Measurements from ENCODE around the gene EXOC3. TPM values are rescaled to one million over a fixed set of nuclear protein-coding genes. Genes with fewer than 3 reads are reported as not detected.

Gene EXOC3
- total and polyA plus RNA-seq, 10 of the 15 experiments (the other 5 are each of a cell fraction or from before 2014, with no cell fraction given), result 1.6 to 53.0 (median 27.9) TPM

GRCh38 chr5:496028-496427, 53.1 kb downstream of the EXOC3 start:
- no peak for DNase-seq (ENCODE audit: low read depth, low spot score)
- TF ChIP-seq TCF12 (IDR thresholded peaks at IDR 0.05; ENCODE audit: low read depth, low read length) (no peak), EED (IDR thresholded peaks at IDR 0.05; ENCODE audit: low read depth) (no peak), NR2C2 (IDR thresholded peaks at IDR 0.05; ENCODE audit: borderline replicate concordance, control insufficient read depth, insufficient read length, low read depth) (no peak), SREBF2 (IDR thresholded peaks at IDR 0.05; ENCODE audit: low read length) (no peak), STAT3 (IDR thresholded peaks at IDR 0.05; ENCODE audit: low read depth, low read length) (no peak), MTA3 (IDR thresholded peaks at IDR 0.05; ENCODE audit: borderline replicate concordance, low read length) (no peak), ESRRA (IDR thresholded peaks at IDR 0.05; ENCODE audit: low read length) (no peak), TCF3 (IDR thresholded peaks at IDR 0.05; ENCODE audit: borderline replicate concordance, insufficient read depth, low read depth, low read length) (no peak), E2F4 (IDR thresholded peaks at IDR 0.05; ENCODE audit: low read depth, low read length) (no peak), BCL3 (IDR thresholded peaks at IDR 0.05; ENCODE audit: borderline replicate concordance, insufficient read depth, low read depth, low read length, poor library complexity, severe bottlenecking) (no peak), BACH1 (IDR thresholded peaks at IDR 0.05; ENCODE audit: borderline replicate concordance) (no peak), EP300 (IDR thresholded peaks at IDR 0.05; ENCODE audit: borderline replicate concordance in 1 of 2, control insufficient read depth in 1 of 2, low read depth in 2 of 2, low read length in 2 of 2) (no peak), ZNF384 (IDR thresholded peaks at IDR 0.05; ENCODE audit: borderline replicate concordance, low read depth, low read length) (no peak), TCF7 (IDR thresholded peaks at IDR 0.05; ENCODE audit: borderline replicate concordance) (no peak), ATF2 (IDR thresholded peaks at IDR 0.05; ENCODE audit: low read length) (no peak)
- ChIA-PET RAD21 (ENCODE audit: unreplicated experiment) (no interaction called here), CTCF (no interaction called here), POLR2A (no interaction called here), SMC1A (ENCODE audit: uncharacterized antibody, unreplicated experiment) (no interaction called here)
- Histone ChIP-seq H3K36me3 (ENCODE audit: control insufficient read depth in 2 of 2, insufficient read depth in 2 of 2, low read length in 1 of 2) (no peaks in the 10 kb centered on the region), H2AFZ (ENCODE audit: control insufficient read depth, low read depth, low read length) (no peak overlapping the region), H4K20me1 (ENCODE audit: control insufficient read depth, insufficient read depth) (no peaks in the 10 kb centered on the region), H3K27me3 (replicated peaks in 1 of 2; ENCODE audit: control insufficient read depth in 2 of 2, insufficient read depth in 2 of 2, low read length in 1 of 2) (no peaks in the 10 kb centered on the region; a peak in 1 of 4 replicates), H3K9me3 (replicated peaks; ENCODE audit: control insufficient read depth, insufficient read depth, low read length) (no peaks in the 10 kb centered on the region), H3K4me2 (ENCODE audit: control insufficient read depth, insufficient read depth) (no peak overlapping the region), H3K27ac (ENCODE audit: control insufficient read depth, insufficient read depth) (no peak overlapping the region), H3K4me1 (ENCODE audit: control insufficient read depth, insufficient read depth, low read length) (no peaks in the 10 kb centered on the region), H3K79me2 (ENCODE audit: control insufficient read depth, insufficient read depth, low read length) (no peaks in the 10 kb centered on the region), H3K9ac (ENCODE audit: control insufficient read depth, insufficient read depth, low read length) (no peak overlapping the region), H3K4me3 (no peak overlapping the region)
- BruUV-seq (replicated peaks), result no TSS peak
- WGBS (ENCODE audit: insufficient coverage, insufficient replicate concordance, low lambda C conversion rate, missing lambda C conversion rate), result 75% methylated on average over 19 of the region's 19 CpGs
- no peak for FAIRE-seq
- in situ Hi-C loops (cut with MboI) (no loop called here), intact Hi-C loops (cut with micrococcal nuclease; ENCODE audit: unreplicated experiment) (no loop called here)
- ATAC-seq, result no peak
